Gastrocnemius medialis (tissue), 4 donors: ENCODE measurements around the gene MIB1.

Source experiments
- CTCF ChIP-seq, 5 experiments: fragments of 450-650 bp in 3 of 5; fragments of 200-600 bp in 2 of 5; sonication (generic) in 2 of 5; IDR thresholded peaks in 4 of 5; conservative IDR thresholded peaks in 1 of 5; 1 replicate in 4 of 5; 2 replicates in 1 of 5; pipeline ENCODE4 v1.5.1; 2016 to 2019; ENCODE audit warnings: antibody characterized with exemption in 5 of 5, mild to moderate bottlenecking in 3 of 5, moderate library complexity in 3 of 5
- POLR2A ChIP-seq, 2 donors: fragments of 450-650 bp; IDR thresholded peaks; one replicate each; pipeline ENCODE4 v1.6.1; 2017; ENCODE audit warnings: antibody characterized with exemption in 2 of 2, mild to moderate bottlenecking in 2 of 2, moderate library complexity in 2 of 2

- TF ChIP-seq CTCF (IDR thresholded peaks at IDR 0.05 in 4 of 5, conservative IDR thresholded peaks at IDR 0.05 in 1 of 5) (no peak), POLR2A (IDR thresholded peaks at IDR 0.05) (no peak)
These were observed 168.1 kb downstream of the MIB1 start for GRCh38 chr18:21908711-21909110.
